ENCODE measurements around the gene SPHK1.

The SPHK1 gene

DNA sequence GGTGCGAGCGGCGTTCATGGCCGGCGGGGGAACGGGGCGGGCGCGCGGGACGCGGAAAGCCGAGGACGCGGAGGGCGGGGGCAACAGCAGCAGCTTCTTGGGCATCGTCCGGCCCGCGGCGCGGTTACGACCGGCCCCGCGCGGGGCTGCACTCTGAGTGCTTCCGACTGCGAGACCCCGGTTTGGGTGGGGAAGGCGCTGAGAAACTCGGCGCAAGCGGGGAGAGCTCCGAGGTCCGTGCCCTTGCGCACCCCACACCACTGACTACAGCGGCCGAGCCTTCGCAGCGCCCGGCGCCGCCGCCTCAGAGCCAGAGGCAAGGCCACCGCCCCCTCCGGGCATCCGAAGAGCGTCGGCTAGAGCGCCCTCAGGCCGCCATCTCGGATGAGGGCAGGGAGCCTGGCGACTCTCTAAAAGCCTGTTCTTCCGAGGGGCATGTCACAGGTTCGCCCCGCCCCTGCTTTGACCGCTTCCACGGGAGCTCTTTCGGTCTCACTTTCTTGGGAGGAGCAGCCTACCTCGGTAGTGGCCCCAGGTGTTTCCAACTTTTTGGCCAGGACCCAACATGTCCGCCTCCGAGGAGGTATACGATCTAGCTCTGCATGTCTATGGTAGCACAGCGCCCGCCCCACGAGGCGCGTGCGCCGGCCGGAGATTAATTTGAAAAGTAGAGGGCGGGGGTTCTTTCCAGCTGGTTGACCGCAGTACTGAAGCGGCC is 30.7 kb upstream of the SPHK1 start, which contains the start of gene PRPSAP1:
PRPSAP1 (minus strand) TSS at position 318 of the 718 bp plus-strand sequence; CDS start at position 105, 213 bp downstream.
- CTCF ChIA-PET, result interaction anchor here (0.6 to 2.7 kb wide), 9 partner anchors 11 to 95 kb away, joined by 3 to 15 read pairs (median 4); no protein-coding TSS in a partner anchor

DNA sequence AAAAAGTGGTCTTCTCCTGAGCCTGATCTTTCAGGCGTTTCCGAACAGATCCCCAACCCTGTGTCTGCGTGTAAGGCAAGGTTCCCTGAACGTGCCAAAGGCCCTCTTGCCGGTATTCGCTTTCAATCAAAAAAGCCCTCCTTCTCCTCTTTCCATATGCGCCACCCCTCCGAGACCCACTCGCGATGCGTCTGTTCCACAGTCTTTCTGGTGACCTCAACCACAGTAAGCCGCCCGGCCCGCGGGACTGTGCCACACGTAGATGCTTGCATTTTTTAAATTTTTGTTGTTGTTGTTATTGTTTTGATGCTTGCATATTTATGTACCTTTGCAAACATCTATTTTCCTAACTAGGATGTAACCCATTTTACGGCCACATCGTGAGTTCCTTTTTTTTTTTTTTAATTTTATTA is 30.1 kb upstream of the SPHK1 start:
- ChIA-PET CTCF (interaction anchor here (0.6 to 2.7 kb wide), 4 partner anchors 16 to 95 kb away, joined by 3 to 15 read pairs (median 4); no protein-coding TSS in a partner anchor), POLR2A (ENCODE audit: low non-redundant PET) (interaction anchor here (1.9 kb wide), 1 partner anchor 30 kb away, joined by 12 read pairs; the partner anchor contains the start of gene SPHK1)
- TF ChIP-seq, protein P1, sequence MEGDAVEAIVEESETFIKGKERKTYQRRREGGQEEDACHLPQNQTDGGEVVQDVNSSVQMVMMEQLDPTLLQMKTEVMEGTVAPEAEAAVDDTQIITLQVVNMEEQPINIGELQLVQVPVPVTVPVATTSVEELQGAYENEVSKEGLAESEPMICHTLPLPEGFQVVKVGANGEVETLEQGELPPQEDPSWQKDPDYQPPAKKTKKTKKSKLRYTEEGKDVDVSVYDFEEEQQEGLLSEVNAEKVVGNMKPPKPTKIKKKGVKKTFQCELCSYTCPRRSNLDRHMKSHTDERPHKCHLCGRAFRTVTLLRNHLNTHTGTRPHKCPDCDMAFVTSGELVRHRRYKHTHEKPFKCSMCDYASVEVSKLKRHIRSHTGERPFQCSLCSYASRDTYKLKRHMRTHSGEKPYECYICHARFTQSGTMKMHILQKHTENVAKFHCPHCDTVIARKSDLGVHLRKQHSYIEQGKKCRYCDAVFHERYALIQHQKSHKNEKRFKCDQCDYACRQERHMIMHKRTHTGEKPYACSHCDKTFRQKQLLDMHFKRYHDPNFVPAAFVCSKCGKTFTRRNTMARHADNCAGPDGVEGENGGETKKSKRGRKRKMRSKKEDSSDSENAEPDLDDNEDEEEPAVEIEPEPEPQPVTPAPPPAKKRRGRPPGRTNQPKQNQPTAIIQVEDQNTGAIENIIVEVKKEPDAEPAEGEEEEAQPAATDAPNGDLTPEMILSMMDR (conservative IDR thresholded peaks at IDR 0.05; ENCODE audit: low read depth), result no peak
- DNase-seq (ENCODE audit: low spot score), result no peak
- peak overlapping the region; percentile 92 for H3K27ac ChIP-seq

More for the DNA sequence above, 30.7 kb upstream of the SPHK1 start, which contains the start of gene PRPSAP1:
- H3K27ac ChIP-seq, result peak within 1 kb of the TSS; percentile 92
- peak; percentile 90 for DNase-seq (ENCODE audit: low spot score)
- TF ChIP-seq, protein P1 (conservative IDR thresholded peaks at IDR 0.05; ENCODE audit: low read depth), result no peak
- POLR2A ChIA-PET (ENCODE audit: low non-redundant PET), result interaction anchor here (0.5 to 1.9 kb wide), 2 partner anchors 30 to 225 kb away, joined by 3 to 12 read pairs; partner anchors contain the start of gene SPHK1

DNA sequence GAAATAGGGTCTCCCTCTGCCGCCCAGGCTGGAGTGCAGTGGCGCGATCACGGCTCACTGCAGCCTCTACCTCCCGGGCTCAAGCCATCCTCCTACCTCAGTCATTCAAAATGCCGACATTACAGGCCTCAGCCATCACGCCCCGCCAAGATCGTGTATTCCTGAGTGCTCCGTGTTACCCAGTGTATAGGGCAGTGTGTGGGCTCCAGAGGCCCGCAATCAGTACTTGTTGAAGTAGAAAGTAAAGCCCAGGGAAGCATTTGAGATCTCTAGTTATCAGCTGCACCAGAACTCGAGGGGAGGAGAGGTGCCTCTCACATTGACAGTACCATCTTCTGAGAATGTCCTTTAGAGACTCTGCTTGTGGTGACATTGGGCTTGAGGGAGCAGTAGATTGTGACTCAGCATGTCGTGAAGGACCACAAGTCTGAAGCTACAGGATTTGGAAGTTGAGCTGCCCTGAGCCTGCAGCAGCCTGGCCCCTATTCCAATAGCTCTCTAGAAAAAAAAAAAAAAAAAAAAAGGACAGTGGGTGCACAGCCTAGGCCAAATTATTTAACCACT is 29.6 kb upstream of the SPHK1 start:
- H3K27ac ChIP-seq, result peak overlapping the region; percentile 92
- ChIA-PET CTCF (interaction anchor here (0.6 kb wide), 1 partner anchor 17 kb away, joined by 9 read pairs; no protein-coding TSS in a partner anchor), POLR2A (ENCODE audit: low non-redundant PET) (interaction anchor here (0.7 kb wide), 1 partner anchor 30 kb away, joined by 10 read pairs; the partner anchor contains the start of gene SPHK1)
- TF ChIP-seq, protein P1 (conservative IDR thresholded peaks at IDR 0.05; ENCODE audit: low read depth), result no peak
- DNase-seq (ENCODE audit: low spot score), result no peak

GRCh38 chr17:76356803-76357456 is 27.5 kb upstream of the SPHK1 start:
- CTCF ChIA-PET, result interaction anchor here (0.7 to 1.3 kb wide), 3 partner anchors 8 to 27 kb away, joined by 3 to 5 read pairs (median 4); partner anchors contain the start of gene SPHK1
- DNase-seq (ENCODE audit: low spot score), result no peak
- TF ChIP-seq, protein P1 (conservative IDR thresholded peaks at IDR 0.05; ENCODE audit: low read depth), result no peak
- H3K27ac ChIP-seq, result no peak overlapping the region
- POLR2A ChIA-PET (ENCODE audit: low non-redundant PET), result interaction anchor here (1.2 kb wide), 1 partner anchor 86 kb away, joined by 4 read pairs; no protein-coding TSS in a partner anchor

DNA sequence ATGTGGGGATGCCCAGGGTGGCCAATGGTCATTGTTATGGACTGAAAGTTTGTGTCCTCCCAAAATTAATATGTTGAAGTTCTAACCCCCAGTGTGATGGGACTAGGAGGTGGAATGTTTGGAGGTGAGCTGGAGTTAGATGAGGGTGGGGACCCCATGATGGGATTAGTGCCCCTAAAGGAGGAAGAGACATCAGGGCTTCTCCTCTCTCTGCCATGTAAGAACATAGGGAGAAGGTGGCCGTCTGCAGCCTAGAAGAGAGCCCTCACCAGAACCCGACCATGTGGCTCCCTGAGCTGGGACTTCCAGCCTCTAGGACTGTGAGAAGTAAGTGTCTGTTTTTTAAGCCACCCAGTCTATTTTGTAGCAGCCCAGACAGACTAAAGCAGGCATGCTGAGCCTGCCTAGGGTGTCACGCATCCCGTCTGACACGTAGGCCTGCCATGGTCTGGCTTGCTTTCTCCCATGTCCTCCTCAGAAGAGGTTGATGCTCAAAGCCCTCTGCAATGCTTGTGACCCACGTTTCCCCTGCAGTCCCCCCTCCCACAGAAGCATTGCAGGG is 26.7 kb upstream of the SPHK1 start:
- CTCF ChIA-PET, result interaction anchor here (1.2 to 1.3 kb wide), 2 partner anchors 13 to 27 kb away, joined by 4 to 5 read pairs; partner anchors contain the start of gene SPHK1
- POLR2A ChIA-PET (ENCODE audit: low non-redundant PET), result no interaction called here
- TF ChIP-seq, protein P1 (conservative IDR thresholded peaks at IDR 0.05; ENCODE audit: low read depth), result no peak
- DNase-seq (ENCODE audit: low spot score), result no peak
- H3K27ac ChIP-seq, result peak overlapping the region; percentile 24; the same call in 1 of the 2 replicates

All from RWPE1 (cell line).